ENCODE results near the gene ANKZF1. TPM values are rescaled to one million over a fixed set of nuclear protein-coding genes. Genes with fewer than 3 reads are reported as not detected.

Gene ANKZF1
- total RNA-seq, 1 experiment from 2014 or later = 56.9 TPM

GRCh38 chr2:219285373-219285735 is 55.7 kb downstream of the ANKZF1 start:
- no peak overlapping the region for H3K4me3 ChIP-seq (ENCODE audit: insufficient read depth, low read depth, low read length)
- no peaks in the 10 kb centered on the region for H3K27me3 ChIP-seq (ENCODE audit: control insufficient read depth, insufficient read depth, low read length)
- H3K36me3 ChIP-seq (replicated peaks; ENCODE audit: control insufficient read depth, insufficient read depth, low read length) = peaks cover 3% of the 10 kb centered on the region
- DNase-seq = peak; percentile 39

- no peak overlapping the region for H3K4me3 ChIP-seq (ENCODE audit: insufficient read depth, low read depth, low read length)
- peaks cover 3% of the 10 kb centered on the region; the same call in 1 of the 2 replicates for H3K36me3 ChIP-seq (replicated peaks; ENCODE audit: control insufficient read depth, insufficient read depth, low read length)
- peak; percentile 96 for DNase-seq
- H3K27me3 ChIP-seq (ENCODE audit: control insufficient read depth, insufficient read depth, low read length) = no peaks in the 10 kb centered on the region
Measured at GRCh38 chr2:219285894-219286425, 56.4 kb downstream of the ANKZF1 start.

Other genes starting within 250 kb of the ANKZF1 start
- not detected in 2 replicates for gene FEV, start 244.6 kb upstream of the ANKZF1 start, total RNA-seq (2014; rRNA removed; shearing (Covaris generic))
- gene CRYBA2, start 236.4 kb upstream of the ANKZF1 start, total RNA-seq (2014; rRNA removed; shearing (Covaris generic)) = not detected in 2 replicates
- gene CFAP65, start 188.3 kb upstream of the ANKZF1 start, total RNA-seq (2014; rRNA removed; shearing (Covaris generic)) = 0.11 TPM in 1 of 2 replicates, not detected in the other
- gene IHH, start 168.9 kb upstream of the ANKZF1 start, total RNA-seq (2014; rRNA removed; shearing (Covaris generic)) = 1.1 TPM in 2 replicates
- gene NHEJ1, start 69.0 kb upstream of the ANKZF1 start, total RNA-seq (2014; rRNA removed; shearing (Covaris generic)) = 22.0 and 22.7 TPM in 2 replicates
- not detected in 2 replicates for gene SLC23A3, start 59.8 kb upstream of the ANKZF1 start, total RNA-seq (2014; rRNA removed; shearing (Covaris generic))
- gene CNPPD1, start 52.9 kb upstream of the ANKZF1 start, total RNA-seq (2014; rRNA removed; shearing (Covaris generic)) = 27.7 and 33.2 TPM in 2 replicates
- 60.2 and 64.5 TPM in 2 replicates for gene RETREG2, start 51.5 kb upstream of the ANKZF1 start, total RNA-seq (2014; rRNA removed; shearing (Covaris generic))
- gene ZFAND2B, start 23.0 kb upstream of the ANKZF1 start, total RNA-seq (2014; rRNA removed; shearing (Covaris generic)) = 25.3 and 29.9 TPM in 2 replicates
- gene ABCB6, start 10.8 kb upstream of the ANKZF1 start, total RNA-seq (2014; rRNA removed; shearing (Covaris generic)) = 50.4 and 74.8 TPM in 2 replicates
- 32.5 and 38.6 TPM in 2 replicates for gene ATG9A, start 170 bp upstream of the ANKZF1 start, total RNA-seq (2014; rRNA removed; shearing (Covaris generic))
- gene GLB1L, start 15.6 kb downstream of the ANKZF1 start, total RNA-seq (2014; rRNA removed; shearing (Covaris generic)) = 4.9 and 6.6 TPM in 2 replicates
- 26.2 and 38.6 TPM in 2 replicates for gene STK16, start 15.7 kb downstream of the ANKZF1 start, total RNA-seq (2014; rRNA removed; shearing (Covaris generic))
- gene TUBA4B, start 23.4 kb downstream of the ANKZF1 start, total RNA-seq (2014; rRNA removed; shearing (Covaris generic)) = 0.28 TPM in 1 of 2 replicates, not detected in the other
- gene TUBA4A, start 24.1 kb downstream of the ANKZF1 start, total RNA-seq (2014; rRNA removed; shearing (Covaris generic)) = 20.3 and 43.9 TPM in 2 replicates
- gene DNAJB2, start 49.6 kb downstream of the ANKZF1 start, total RNA-seq (2014; rRNA removed; shearing (Covaris generic)) = 29.1 and 38.6 TPM in 2 replicates
- 0.73 and 2.0 TPM in 2 replicates for gene PTPRN, start 79.6 kb downstream of the ANKZF1 start, total RNA-seq (2014; rRNA removed; shearing (Covaris generic))
- gene RESP18, start 102.9 kb downstream of the ANKZF1 start, total RNA-seq (2014; rRNA removed; shearing (Covaris generic)) = not detected in 2 replicates
- 44.8 and 55.5 TPM in 2 replicates for gene DNPEP, start 158.1 kb downstream of the ANKZF1 start, total RNA-seq (2014; rRNA removed; shearing (Covaris generic))
- 14.7 and 18.8 TPM in 2 replicates for gene DES, start 188.6 kb downstream of the ANKZF1 start, total RNA-seq (2014; rRNA removed; shearing (Covaris generic))
- 25.3 and 27.4 TPM in 2 replicates for gene SPEG, start 205.0 kb downstream of the ANKZF1 start, total RNA-seq (2014; rRNA removed; shearing (Covaris generic))